MM.1S (cell line): ENCODE data around the gene HIP1.

ENCODE experiments used
- DNase-seq: peaks from one replicate; pipeline ENCODE4 v3.0.0-alpha.2; 2015
- H2AFZ ChIP-seq: fragments of 300-600 bp; sonication (generic); 2 replicates; pipeline ENCODE4 v1.6.0; 2016; ENCODE audit warnings: antibody characterized with exemption, low read length
- H3F3A ChIP-seq: fragments of 300-600 bp; sonication (generic); 2 replicates; pipeline ENCODE4 v1.6.1; 2016; ENCODE audit warnings: mild to moderate bottlenecking, antibody characterized with exemption, low read length, moderate library complexity, mixed read lengths; ENCODE audit not compliant: insufficient read depth
- H3K27ac ChIP-seq: fragments of 300-600 bp; sonication (generic); 2 replicates; pipeline ENCODE4 v1.5.1; 2016; ENCODE audit warnings: mild to moderate bottlenecking, low read length
- H3K27me3 ChIP-seq: fragments of 300-600 bp; sonication (generic); replicated peaks from 2 replicates; pipeline ENCODE4 v1.6.0; 2016; ENCODE audit warnings: low read length; ENCODE audit not compliant: insufficient read depth
- H3K36me3 ChIP-seq: fragments of 300-600 bp; sonication (generic); replicated peaks from 2 replicates; pipeline ENCODE4 v1.6.1; 2016; ENCODE audit warnings: mild to moderate bottlenecking, low read length, mixed read lengths; ENCODE audit not compliant: insufficient read depth
- H3K4me1 ChIP-seq: fragments of 300-600 bp; sonication (generic); 2 replicates; pipeline ENCODE4 v1.6.1; 2016; ENCODE audit warnings: low read length, mixed read lengths
- H3K4me2 ChIP-seq: fragments of 300-600 bp; sonication (generic); 2 replicates; pipeline ENCODE4 v1.6.0; 2016; ENCODE audit warnings: low read depth, low read length
- H3K4me3 ChIP-seq: fragments of 300-600 bp; sonication (generic); 2 replicates; pipeline ENCODE4 v1.5.1; 2016; ENCODE audit warnings: low read length, mixed read lengths
- H3K79me2 ChIP-seq: fragments of 300-600 bp; sonication (generic); 2 replicates; pipeline ENCODE4 v1.6.1; 2016; ENCODE audit warnings: mixed run types, low read length, mixed read lengths
- H3K9ac ChIP-seq: fragments of 300-600 bp; sonication (generic); 2 replicates; pipeline ENCODE4 v1.6.1; 2016; ENCODE audit warnings: low read length, mixed read lengths
- H3K9me2 ChIP-seq: fragments of 300-600 bp; sonication (generic); replicated peaks from 2 replicates; pipeline ENCODE4 v1.6.1; 2016; ENCODE audit warnings: mild to moderate bottlenecking, low read length, mixed read lengths; ENCODE audit not compliant: insufficient read depth
- H3K9me3 ChIP-seq: fragments of 300-600 bp; sonication (generic); replicated peaks from 2 replicates; pipeline ENCODE4 v1.6.1; 2016; ENCODE audit warnings: mild to moderate bottlenecking, low read length, mixed read lengths; ENCODE audit not compliant: insufficient read depth
- H4K20me1 ChIP-seq: fragments of 300-600 bp; sonication (generic); 2 replicates; pipeline ENCODE4 v1.6.1; 2016; ENCODE audit warnings: mild to moderate bottlenecking, low read length, moderate library complexity, mixed read lengths; ENCODE audit not compliant: insufficient read depth
- CTCF ChIP-seq: fragments of 300-600 bp; sonication (generic); IDR thresholded peaks from 2 replicates; pipeline ENCODE4 v1.5.1; 2016; ENCODE audit warnings: antibody characterized with exemption, low read length, mixed read lengths
- EZH2 ChIP-seq: fragments of 300-600 bp; sonication (generic); optimal IDR thresholded peaks from 2 replicates; pipeline ENCODE3; 2017; ENCODE audit warnings: low read depth, mild to moderate bottlenecking, antibody characterized with exemption, low read length, mixed read lengths
- EZH2phosphoT487 ChIP-seq: fragments of 300-600 bp; sonication (generic); IDR thresholded peaks from 2 replicates; pipeline ENCODE4 v1.6.1; 2018; ENCODE audit warnings: antibody characterized with exemption, low read length

Gene HIP1

GRCh38 chr7:75656740-75657139 is 82.0 kb downstream of the HIP1 start:
- Histone ChIP-seq H3K4me3 (no peak overlapping the region), H3K27me3 (no peaks in the 10 kb centered on the region), H3K27ac (no peak overlapping the region)

GRCh38 chr7:75655536-75655935 is 83.2 kb downstream of the HIP1 start:
- no peaks in the 10 kb centered on the region for H3K36me3 ChIP-seq
- no peak overlapping the region for H3K4me3 ChIP-seq
- H3K4me1 ChIP-seq = no peaks in the 10 kb centered on the region
- no peaks in the 10 kb centered on the region for H3K27me3 ChIP-seq
- DNase-seq = no peak
- TF ChIP-seq EZH2phosphoT487 (no peak), CTCF (no peak), EZH2 (no peak)
- no peak overlapping the region for H3K4me2 ChIP-seq
- no peaks in the 10 kb centered on the region for H3K9me3 ChIP-seq
- H2AFZ ChIP-seq = no peak overlapping the region
- H3K79me2 ChIP-seq = no peaks in the 10 kb centered on the region
- H3K27ac ChIP-seq = no peak overlapping the region
- H3F3A ChIP-seq = no peaks in the 10 kb centered on the region
- no peaks in the 10 kb centered on the region for H4K20me1 ChIP-seq
- no peaks in the 10 kb centered on the region for H3K9me2 ChIP-seq
- no peak overlapping the region for H3K9ac ChIP-seq

More at GRCh38 chr7:75656740-75657139, 82.0 kb downstream of the HIP1 start:
- no peak overlapping the region for H3K9ac ChIP-seq
- TF ChIP-seq CTCF = no peak
- no peak for TF ChIP-seq EZH2phosphoT487
- H3K79me2 ChIP-seq = no peaks in the 10 kb centered on the region
- DNase-seq = no peak
- H2AFZ ChIP-seq = no peak overlapping the region
- no peaks in the 10 kb centered on the region for H3F3A ChIP-seq
- H3K9me3 ChIP-seq = no peaks in the 10 kb centered on the region
- no peaks in the 10 kb centered on the region for H3K9me2 ChIP-seq
- H3K4me2 ChIP-seq = no peak overlapping the region
- H3K4me1 ChIP-seq = no peaks in the 10 kb centered on the region
- no peaks in the 10 kb centered on the region for H4K20me1 ChIP-seq
- H3K36me3 ChIP-seq = no peaks in the 10 kb centered on the region

GRCh38 chr7:75654855-75655254 is 83.9 kb downstream of the HIP1 start:
- H3K79me2 ChIP-seq = no peaks in the 10 kb centered on the region

More at GRCh38 chr7:75654855-75655254, 83.9 kb downstream of the HIP1 start:
- Histone ChIP-seq H3K4me3 (no peak overlapping the region), H3K27me3 (no peaks in the 10 kb centered on the region), H3K27ac (no peak overlapping the region), H3K4me2 (no peak overlapping the region), H2AFZ (no peak overlapping the region), H3F3A (no peaks in the 10 kb centered on the region), H3K9me2 (no peaks in the 10 kb centered on the region), H3K4me1 (no peaks in the 10 kb centered on the region), H3K9me3 (no peaks in the 10 kb centered on the region), H3K9ac (no peak overlapping the region), H3K36me3 (no peaks in the 10 kb centered on the region), H4K20me1 (no peaks in the 10 kb centered on the region)
- no peak for TF ChIP-seq EZH2phosphoT487
- no peak for TF ChIP-seq CTCF
- no peak for TF ChIP-seq EZH2
- no peak for DNase-seq
